Loucy (cell line): ENCODE data around the gene FITM2.
"Not testable (repeated sequence)": the region's sequence is repeated elsewhere in the genome, so short reads cannot be mapped to it uniquely, and the experiment has no call there.

Source experiments
- H2AFZ ChIP-seq: fragments of 200-600 bp; sonication (generic); 2 replicates; pipeline ENCODE4 v1.6.0; 2016; ENCODE audit warnings: antibody characterized with exemption, mild to moderate bottlenecking, low read length, moderate library complexity
- H3F3A ChIP-seq: fragments of 200-600 bp; 2 replicates; pipeline ENCODE4 v1.6.0; 2016; ENCODE audit warnings: antibody characterized with exemption, low read depth, mild to moderate bottlenecking
- H3K27me3 ChIP-seq: fragments of 200-600 bp; sonication (generic); 2 replicates; pipeline ENCODE4 v1.6.1; 2014; ENCODE audit warnings: low read length, mild to moderate bottlenecking; ENCODE audit not compliant: insufficient read depth, poor library complexity, severe bottlenecking
- H3K36me3 ChIP-seq: fragments of 200-600 bp; sonication (generic); 2 replicates; pipeline ENCODE4 v1.6.1; 2016; ENCODE audit warnings: low read length; ENCODE audit not compliant: insufficient read depth
- H3K4me1 ChIP-seq: fragments of 200-600 bp; sonication (generic); 2 replicates; pipeline ENCODE4 v1.5.1; 2014; ENCODE audit warnings: low read length, mild to moderate bottlenecking; ENCODE audit not compliant: insufficient read depth, poor library complexity, severe bottlenecking
- H3K4me2 ChIP-seq: fragments of 200-600 bp; sonication (generic); 2 replicates; pipeline ENCODE4 v1.6.0; 2014; ENCODE audit warnings: antibody characterized with exemption, low read length, low read depth, mild to moderate bottlenecking; ENCODE audit not compliant: poor library complexity, severe bottlenecking
- H3K4me3 ChIP-seq: fragments of 200-600 bp; sonication (generic); 2 replicates; pipeline ENCODE4 v1.5.1; 2014; ENCODE audit warnings: low read length, mild to moderate bottlenecking, mixed read lengths; ENCODE audit not compliant: poor library complexity, severe bottlenecking
- H3K79me2 ChIP-seq: fragments of 200-600 bp; sonication (generic); 2 replicates; pipeline ENCODE4 v1.6.1; 2014; ENCODE audit warnings: low read length; ENCODE audit not compliant: insufficient read depth
- H3K9ac ChIP-seq: fragments of 200-600 bp; sonication (generic); 2 replicates; pipeline ENCODE4 v1.6.0; 2014; ENCODE audit warnings: mild to moderate bottlenecking, low read depth, low read length, moderate library complexity; ENCODE audit not compliant: poor library complexity, severe bottlenecking
- H3K9me2 ChIP-seq: fragments of 200-600 bp; sonication (generic); replicated peaks from 2 replicates; pipeline ENCODE4 v1.6.1; 2016; ENCODE audit warnings: low read depth, low read length, mixed read lengths
- H3K9me3 ChIP-seq: fragments of 200-600 bp; sonication (generic); 2 replicates; pipeline ENCODE4 v1.6.1; 2014; ENCODE audit warnings: mild to moderate bottlenecking, antibody characterized with exemption, low read length, low read depth; ENCODE audit not compliant: insufficient read depth
- H4K20me1 ChIP-seq: fragments of 200-600 bp; sonication (generic); 2 replicates; pipeline ENCODE4 v1.6.0; 2014; ENCODE audit warnings: antibody characterized with exemption, low read length, mild to moderate bottlenecking; ENCODE audit not compliant: insufficient read depth, poor library complexity, severe bottlenecking
- CTCF ChIP-seq: fragments of 200-600 bp; sonication (generic); conservative IDR thresholded peaks from 2 replicates; pipeline ENCODE4 v1.5.1; 2014; ENCODE audit warnings: mild to moderate bottlenecking, antibody characterized with exemption, low read length
- EZH2phosphoT487 ChIP-seq: fragments of 200-600 bp; IDR thresholded peaks from 2 replicates; pipeline ENCODE4 v1.6.1; 2018; ENCODE audit warnings: antibody characterized with exemption, mild to moderate bottlenecking, moderate library complexity, borderline replicate concordance

FITM2 gene

GRCh38 chr20:44334709-44335108 lies 23.7 kb upstream of the FITM2 start:
- Histone ChIP-seq H2AFZ (no peak overlapping the region), H3K27me3 (no peaks in the 10 kb centered on the region), H3K4me1 (no peaks in the 10 kb centered on the region), H3K9me3 (no peaks in the 10 kb centered on the region), H3F3A (no peaks in the 10 kb centered on the region), H3K36me3 (no peaks in the 10 kb centered on the region), H3K4me2 (no peak overlapping the region), H3K79me2 (no peaks in the 10 kb centered on the region), H3K4me3 (no peak overlapping the region), H3K9me2 (no peaks in the 10 kb centered on the region), H4K20me1 (no peaks in the 10 kb centered on the region), H3K9ac (no peak overlapping the region)
- TF ChIP-seq EZH2phosphoT487 (no peak), CTCF (no peak)

- H3K36me3 ChIP-seq, result no peaks in the 10 kb centered on the region
- H2AFZ ChIP-seq, result no peak overlapping the region
- no peak for TF ChIP-seq EZH2phosphoT487
- H3K9me2 ChIP-seq, result no peaks in the 10 kb centered on the region
- H3F3A ChIP-seq, result no peaks in the 10 kb centered on the region
- no peaks in the 10 kb centered on the region for H3K27me3 ChIP-seq
- H3K9me3 ChIP-seq, result no peaks in the 10 kb centered on the region
- no peak overlapping the region for H3K4me3 ChIP-seq
- H3K4me2 ChIP-seq, result no peak overlapping the region
- no peak overlapping the region for H3K9ac ChIP-seq
- no peaks in the 10 kb centered on the region for H3K4me1 ChIP-seq
- H3K79me2 ChIP-seq, result no peaks in the 10 kb centered on the region
- H4K20me1 ChIP-seq, result no peaks in the 10 kb centered on the region
These were observed 23.3 kb upstream of the FITM2 start for GRCh38 chr20:44334306-44334705.

DNA sequence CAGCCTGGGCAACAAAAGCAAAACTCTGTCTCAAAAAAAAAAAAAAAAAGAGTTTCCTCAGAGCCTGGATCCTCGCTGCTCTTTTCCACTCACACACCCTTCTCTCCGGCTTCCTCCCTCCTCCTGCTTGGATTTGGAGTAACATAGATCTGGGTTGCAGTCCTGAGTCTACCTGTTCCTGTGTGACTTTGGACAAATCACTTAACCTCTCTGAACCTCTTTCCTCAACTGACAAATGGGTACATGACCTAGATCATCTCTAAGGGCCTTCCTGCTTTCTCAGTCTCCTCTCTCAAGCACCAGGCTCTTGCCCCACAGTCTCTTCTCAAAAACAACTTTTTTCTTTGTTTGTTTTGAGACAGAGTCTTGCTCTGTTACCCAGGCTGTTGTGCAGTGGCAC lies 20.2 kb upstream of the FITM2 start:
- Histone ChIP-seq H3K36me3 (no peaks in the 10 kb centered on the region), H4K20me1 (no peaks in the 10 kb centered on the region), H2AFZ (no peak overlapping the region), H3K27me3 (no peaks in the 10 kb centered on the region), H3K4me3 (no peak overlapping the region), H3K4me2 (no peak overlapping the region), H3K79me2 (no peaks in the 10 kb centered on the region), H3F3A (no peaks in the 10 kb centered on the region), H3K9me3 (no peaks in the 10 kb centered on the region), H3K9ac (no peak overlapping the region), H3K9me2 (no peaks in the 10 kb centered on the region), H3K4me1 (no peaks in the 10 kb centered on the region)
- no peak for TF ChIP-seq EZH2phosphoT487
- no peak for TF ChIP-seq CTCF

DNA sequence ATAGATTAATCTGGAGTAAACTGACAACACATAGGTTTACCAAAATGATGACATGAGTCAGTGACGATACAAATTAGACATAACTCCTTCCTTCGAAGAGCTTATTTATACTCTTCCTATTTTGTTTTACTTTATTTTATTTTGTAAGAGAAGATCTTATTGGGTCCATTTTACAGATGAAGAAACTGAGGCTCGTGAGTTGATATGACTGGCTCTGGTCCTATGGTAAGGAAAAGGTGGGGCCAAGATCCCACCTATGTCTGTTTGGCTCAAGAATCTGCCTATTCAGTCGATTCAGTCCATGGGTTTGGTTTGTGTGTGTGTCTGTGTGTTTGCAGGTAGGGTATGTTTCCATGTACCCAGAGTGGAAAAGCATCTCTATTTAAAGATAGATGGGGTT lies 17.4 kb upstream of the FITM2 start:
- H2AFZ ChIP-seq, result no peak overlapping the region
- no peak for TF ChIP-seq EZH2phosphoT487
- TF ChIP-seq CTCF, result no peak

GRCh38 chr20:44327748-44328147 lies 16.7 kb upstream of the FITM2 start:
- not testable (repeated sequence) for H3K27me3 ChIP-seq, H3K4me3 ChIP-seq, H3K79me2 ChIP-seq, H3F3A ChIP-seq, H2AFZ ChIP-seq, H3K4me1 ChIP-seq, H3K9me3 ChIP-seq, H3K9ac ChIP-seq, H3K9me2 ChIP-seq, H3K4me2 ChIP-seq, H4K20me1 ChIP-seq, H3K36me3 ChIP-seq

More for the DNA sequence above, 17.4 kb upstream of the FITM2 start:
- H3K4me1 ChIP-seq, result no peaks in the 10 kb centered on the region
- H3K9me2 ChIP-seq, result no peaks in the 10 kb centered on the region
- no peaks in the 10 kb centered on the region for H4K20me1 ChIP-seq
- no peak overlapping the region for H3K9ac ChIP-seq
- no peaks in the 10 kb centered on the region for H3K79me2 ChIP-seq
- no peak overlapping the region for H3K4me3 ChIP-seq
- H3K27me3 ChIP-seq, result no peaks in the 10 kb centered on the region
- no peaks in the 10 kb centered on the region for H3K36me3 ChIP-seq
- no peak overlapping the region for H3K4me2 ChIP-seq
- H3F3A ChIP-seq, result no peaks in the 10 kb centered on the region
- H3K9me3 ChIP-seq, result no peaks in the 10 kb centered on the region
